Activated CD4-positive, alpha-beta T cell treated with anti-CD3 and anti-CD28 coated beads, Interleukin-2, amount 50 U/mL, for 4 hours (primary cell): ENCODE results near the gene ABCA4.

Experiments used
- DNase-seq, 2 experiments: peaks; one replicate each; pipeline ENCODE4 v3.0.0-alpha.2; 2020

Gene ABCA4

DNA sequence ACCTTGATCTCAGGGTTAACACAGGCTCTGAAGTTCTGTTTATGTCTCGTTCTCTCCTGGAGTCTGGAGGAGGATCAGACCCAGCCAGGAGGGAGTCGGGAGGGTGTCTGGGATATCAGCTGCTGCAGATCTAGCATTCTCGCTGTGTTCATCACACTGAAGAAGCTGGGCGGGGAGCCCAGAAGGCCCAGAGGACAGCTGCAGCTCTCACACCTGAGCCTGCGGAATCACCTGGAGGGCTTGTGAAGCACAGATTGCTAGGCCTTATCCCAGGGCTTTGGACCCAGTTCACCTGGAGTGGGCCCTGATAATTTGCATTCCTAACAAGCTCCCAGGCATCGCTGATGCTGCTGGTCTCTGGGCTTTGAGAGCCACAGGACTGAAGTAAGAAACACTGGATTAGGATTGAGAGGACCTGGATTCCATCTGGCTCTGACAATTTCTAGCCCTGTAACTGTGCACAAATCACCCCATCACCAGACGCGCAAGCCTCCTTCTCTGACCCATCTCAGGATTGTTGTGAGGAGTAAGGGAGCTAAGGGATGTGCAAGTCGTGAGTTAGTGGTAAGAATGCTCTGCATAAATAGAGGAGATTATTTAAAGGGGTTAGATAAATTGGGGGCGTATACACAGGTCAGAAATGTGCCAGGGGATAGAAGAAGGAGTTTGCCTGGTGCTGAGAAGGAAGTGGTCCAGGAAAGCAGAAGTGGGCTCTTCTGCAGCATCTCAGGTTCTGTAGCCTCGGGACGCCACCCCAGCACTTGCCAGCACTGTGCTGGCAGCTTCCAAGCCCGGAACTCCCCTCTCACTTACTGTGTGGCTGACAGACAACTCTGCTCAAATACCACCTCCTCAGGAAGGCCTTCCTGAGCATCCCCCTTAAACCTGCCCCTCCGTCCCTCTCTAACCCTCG, 19.1 kb downstream of the ABCA4 start:
- DNase-seq, result no peak

DNA sequence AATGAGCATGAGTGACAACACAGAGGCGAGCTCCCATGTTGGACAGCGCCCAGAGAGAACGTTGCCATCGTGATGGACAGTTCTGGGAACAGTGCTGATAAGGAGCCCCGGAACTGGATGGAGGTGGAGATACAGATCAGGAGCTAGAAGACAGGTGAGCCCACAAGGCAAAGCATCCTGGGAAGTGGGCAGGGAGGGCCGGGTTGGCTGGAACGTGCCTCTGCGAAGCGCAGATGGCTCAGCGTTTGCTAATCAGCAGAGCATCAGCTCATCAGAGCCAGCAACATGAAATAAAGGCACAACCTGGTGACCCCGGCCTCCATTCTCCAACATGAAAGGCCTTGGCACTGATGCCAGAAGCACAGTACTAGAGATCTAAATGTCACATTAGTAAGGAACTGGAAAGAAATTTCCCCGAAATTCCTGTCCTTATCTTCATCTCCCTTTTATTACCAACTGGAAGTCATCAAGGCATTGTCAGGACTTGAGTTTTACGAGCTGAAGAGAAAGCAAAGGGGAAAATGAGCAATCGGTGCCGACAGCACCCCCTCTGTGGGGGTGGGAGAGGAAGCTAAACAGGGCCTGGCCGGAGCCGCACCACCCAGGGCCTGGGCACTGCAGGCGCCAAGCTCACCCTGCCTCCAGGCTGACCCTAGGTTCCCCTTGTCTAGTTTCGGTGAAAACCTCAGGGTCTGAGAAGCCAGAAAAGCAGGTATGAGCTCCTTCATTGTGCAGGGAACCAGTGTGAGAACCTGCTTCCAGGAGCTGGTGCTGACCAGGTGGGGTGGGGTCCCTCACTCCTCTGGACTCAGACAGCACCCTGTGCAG, 19.9 kb downstream of the ABCA4 start:
- no peak for DNase-seq

DNA sequence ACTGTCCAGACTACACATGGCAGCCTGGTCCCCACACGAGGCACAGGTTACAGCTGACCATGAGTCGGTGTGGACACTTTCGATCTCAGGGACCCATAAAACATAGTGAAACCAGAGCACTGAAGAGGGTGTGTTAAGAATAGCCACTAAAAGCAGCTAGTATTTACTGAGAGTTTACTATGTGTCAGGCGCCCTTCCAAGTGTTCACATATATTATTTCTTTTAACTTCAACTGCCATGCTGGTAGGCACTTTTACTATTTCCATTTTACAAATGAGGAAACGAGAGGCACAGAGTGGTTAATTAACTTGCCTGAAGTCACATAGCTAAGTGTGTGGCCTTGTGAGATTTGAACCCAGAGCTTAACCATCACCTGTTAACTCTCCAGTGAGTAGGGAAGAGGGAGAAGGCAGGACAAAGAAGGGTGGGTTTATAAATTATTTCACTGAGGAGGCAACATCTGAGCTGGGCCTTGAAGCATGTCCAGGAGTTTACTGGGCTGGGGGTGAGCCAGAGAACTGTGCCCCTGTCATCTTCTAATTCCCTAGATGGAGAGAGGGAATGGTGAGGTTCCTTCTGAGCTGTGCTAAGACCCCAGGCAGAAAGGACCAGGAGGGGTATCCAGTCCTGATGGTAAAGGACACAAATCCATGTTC, 20.7 kb downstream of the ABCA4 start:
- DNase-seq, result no peak

DNA sequence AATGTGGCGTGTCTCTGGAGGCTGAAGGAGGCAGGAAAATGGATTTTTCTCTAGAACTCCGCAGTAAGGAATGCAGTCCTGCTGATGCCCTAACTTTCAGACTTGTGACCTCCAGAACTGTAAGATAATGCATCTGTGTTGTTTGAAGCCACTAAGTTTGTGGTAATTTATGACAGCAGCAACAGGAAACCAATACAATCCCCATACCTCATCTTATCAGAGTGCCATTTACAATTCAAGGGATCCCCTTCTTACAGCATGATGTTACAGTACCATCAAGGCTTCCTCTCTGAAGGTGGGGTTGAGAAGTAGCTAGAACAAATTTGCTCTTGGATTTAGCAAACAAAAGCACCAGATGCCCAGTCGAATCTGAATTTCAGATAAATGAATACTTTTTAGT, 21.6 kb downstream of the ABCA4 start:
- no peak for DNase-seq

GRCh38 chr1:94098585-94099111, 22.3 kb downstream of the ABCA4 start:
- no peak for DNase-seq

- DNase-seq, result no peak
These were observed 24.0 kb downstream of the ABCA4 start for GRCh38 chr1:94096797-94097549.

DNA sequence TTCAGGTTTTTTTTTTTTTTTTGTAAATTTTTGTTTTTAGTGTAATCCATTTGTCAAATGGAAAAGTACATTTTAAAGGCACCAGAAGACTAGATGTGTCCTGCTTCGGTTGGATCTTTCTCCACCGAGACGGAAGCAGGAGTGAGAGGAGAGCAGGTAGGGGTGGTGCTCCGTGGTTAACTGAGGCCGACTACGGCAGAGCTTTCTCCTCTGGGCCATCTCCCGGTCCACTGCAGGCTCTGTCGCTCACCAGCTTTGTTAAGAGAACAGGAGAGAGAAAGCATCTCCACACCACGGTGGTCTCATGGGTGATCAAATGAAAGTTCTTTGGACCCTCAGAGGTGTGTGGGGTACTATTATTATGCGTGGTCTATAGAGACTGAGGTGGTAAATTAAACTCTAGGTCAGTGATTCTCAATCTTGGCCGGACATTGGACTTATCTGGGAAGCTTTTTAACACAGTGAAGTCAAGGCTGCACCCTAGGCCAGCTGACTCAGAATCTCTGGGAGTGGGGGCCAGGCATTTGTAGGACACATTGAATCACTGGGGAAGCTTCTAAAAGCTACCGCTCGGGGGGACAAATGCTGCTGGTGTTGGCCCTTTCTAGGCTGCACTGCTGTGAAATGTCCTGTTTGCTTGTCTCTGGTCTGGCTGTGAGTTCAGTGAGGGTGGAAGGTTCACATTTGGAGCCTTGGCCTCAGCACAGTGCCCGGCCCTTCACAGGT, 25.0 kb downstream of the ABCA4 start:
- no peak for DNase-seq

- DNase-seq, result no peak
These were observed 25.8 kb downstream of the ABCA4 start for GRCh38 chr1:94095112-94095637.

DNA sequence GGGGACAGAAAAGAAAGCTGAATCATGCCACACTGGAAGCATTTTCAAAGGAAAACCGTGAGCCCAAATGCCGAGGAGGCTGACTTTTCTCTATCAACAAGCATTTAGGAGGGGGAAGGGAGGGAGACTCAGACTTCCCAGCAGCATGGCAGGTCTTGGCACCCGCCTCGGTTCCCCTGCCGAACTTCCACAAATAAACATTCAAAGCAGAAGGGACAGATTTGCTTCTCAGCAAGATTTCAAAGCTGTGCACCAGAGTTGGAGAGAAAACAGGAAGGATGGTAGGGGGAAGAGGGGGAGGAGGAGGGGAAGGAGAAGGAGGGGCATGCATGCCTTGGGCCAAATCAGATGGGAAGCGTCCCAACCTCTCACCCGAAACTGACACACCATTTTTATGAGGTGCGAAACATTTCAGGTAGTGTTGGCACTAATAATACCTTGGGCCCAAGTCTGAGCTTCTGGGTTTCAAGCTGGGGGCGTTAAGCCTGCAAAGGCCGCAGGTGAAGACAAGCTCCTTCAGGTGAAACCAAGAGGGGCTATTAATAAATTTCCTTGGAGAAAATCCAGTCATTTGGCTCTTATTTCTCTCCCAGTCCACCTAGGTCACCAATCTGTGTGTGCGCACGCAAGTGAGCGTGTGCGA, 26.4 kb downstream of the ABCA4 start:
- DNase-seq, result no peak

DNA sequence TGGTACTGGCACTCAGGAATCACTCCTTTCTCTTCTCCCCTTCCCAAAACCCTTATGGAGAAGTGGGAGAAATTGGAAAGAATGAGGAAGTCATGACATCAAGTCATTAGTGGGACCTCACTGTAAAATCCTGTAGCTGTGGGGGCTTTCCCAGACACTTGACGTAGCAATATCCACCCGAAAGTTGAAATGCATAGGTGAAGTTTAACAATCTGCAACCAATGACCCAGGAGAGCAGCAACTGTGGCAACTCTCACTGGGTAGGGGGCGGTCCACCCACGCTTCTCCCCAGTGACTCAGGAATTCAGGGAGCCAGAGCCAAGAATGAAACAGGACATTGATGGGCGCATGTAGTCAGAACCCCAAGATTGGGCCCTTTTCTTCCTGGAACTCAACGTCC, 27.0 kb downstream of the ABCA4 start:
- no peak for DNase-seq

GRCh38 chr1:94093396-94093795, 27.6 kb downstream of the ABCA4 start:
- DNase-seq, result no peak

GRCh38 chr1:94092210-94092613, 28.7 kb downstream of the ABCA4 start:
- DNase-seq, result no peak

DNA sequence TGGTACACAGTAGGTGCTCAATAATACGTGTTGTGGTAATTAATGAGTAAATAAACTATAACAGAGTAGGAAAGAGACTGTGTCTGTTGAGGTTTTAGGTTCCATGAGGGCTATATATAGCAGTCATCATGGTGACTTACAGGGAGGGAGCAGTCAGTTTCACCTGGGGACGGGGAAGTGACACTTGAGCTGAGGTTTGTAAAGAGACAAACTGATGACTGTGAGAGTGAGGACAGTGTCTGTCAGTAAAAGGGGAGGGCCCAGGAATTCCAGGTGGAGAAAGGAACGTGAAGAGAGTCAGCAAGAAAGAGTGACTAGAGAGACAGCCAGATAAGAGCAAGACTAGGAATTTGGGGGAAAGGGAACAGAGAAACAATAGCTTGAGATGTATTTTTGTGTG, 30.2 kb downstream of the ABCA4 start:
- DNase-seq, result no peak

DNA sequence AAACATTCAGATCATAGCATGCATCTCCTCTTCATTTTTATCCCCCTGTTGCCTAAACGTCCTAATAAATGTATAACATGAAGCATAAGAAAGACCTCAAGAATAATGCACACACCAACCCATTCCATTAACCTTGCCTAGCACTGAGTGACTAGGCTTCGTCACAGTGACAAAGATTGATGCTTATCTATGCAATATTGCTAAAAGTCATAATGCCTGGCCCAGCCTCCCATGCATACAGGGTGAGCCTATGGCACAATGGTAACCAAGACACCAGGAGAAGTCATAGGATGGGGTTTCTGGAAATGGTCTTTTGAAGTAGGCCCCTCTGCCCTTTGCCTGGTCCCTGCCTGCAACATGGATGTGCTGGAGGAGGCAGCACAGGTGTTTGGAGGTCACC, 33.8 kb downstream of the ABCA4 start:
- no peak for DNase-seq

DNA sequence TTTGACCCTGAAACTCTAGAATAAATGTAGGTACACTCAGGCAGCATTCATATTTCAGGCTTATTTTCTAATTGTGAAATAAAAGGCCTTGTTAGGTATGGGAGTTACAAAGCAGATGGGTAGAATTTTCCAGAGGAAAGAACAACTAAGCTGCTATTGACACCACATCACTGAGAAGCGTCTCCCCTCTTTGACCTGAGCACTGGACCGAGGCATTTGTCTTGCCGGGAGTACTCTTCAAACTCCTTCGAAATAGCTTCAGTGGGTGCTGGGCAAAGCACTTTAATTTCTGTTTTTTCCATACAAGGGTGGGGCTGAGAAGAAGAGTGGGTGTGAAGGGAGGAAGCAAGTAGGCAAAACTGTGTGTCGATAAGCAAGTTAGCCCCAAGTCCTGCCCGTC, 36.4 kb downstream of the ABCA4 start:
- DNase-seq, result no peak

GRCh38 chr1:94084085-94084484, 36.9 kb downstream of the ABCA4 start:
- DNase-seq, result no peak

- DNase-seq, result no peak
These were observed 37.3 kb downstream of the ABCA4 start for GRCh38 chr1:94083681-94084080.

DNA sequence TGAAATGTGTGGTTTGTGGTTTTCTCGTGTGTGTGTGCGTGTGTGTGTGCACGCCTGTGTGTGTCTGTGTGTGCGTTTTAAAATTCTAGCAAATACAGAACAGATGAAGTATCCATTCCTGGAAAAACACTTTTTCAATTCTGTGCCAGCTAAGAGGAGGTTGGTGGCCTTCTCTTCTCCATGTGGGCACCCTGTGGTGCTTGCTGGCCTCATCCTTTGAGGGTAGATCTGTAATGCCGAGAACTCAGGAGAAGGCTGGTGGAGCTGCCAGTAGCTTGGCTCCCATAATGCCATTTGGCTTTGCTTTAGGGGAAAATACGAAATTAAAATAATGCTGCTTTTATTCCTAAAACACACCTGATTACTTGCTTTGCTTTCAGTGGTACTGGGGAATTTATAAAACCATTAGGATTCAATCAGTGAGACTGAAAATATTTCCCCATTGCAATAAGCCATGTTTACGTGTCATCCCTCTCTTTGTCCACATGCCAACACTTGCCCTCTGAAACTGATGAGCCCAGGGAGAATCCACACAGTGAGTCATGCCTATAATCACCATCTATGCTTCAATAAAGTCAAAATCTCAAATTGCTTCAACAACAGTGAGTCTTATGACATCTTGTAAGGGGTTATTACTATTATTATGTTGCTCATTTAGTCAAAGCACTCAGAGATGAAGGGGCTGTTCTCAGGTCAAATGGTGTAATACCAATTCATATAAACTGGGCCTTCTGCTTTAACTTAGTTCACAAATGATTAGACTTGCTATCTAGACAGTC, 39.2 kb downstream of the ABCA4 start:
- DNase-seq, result no peak

DNA sequence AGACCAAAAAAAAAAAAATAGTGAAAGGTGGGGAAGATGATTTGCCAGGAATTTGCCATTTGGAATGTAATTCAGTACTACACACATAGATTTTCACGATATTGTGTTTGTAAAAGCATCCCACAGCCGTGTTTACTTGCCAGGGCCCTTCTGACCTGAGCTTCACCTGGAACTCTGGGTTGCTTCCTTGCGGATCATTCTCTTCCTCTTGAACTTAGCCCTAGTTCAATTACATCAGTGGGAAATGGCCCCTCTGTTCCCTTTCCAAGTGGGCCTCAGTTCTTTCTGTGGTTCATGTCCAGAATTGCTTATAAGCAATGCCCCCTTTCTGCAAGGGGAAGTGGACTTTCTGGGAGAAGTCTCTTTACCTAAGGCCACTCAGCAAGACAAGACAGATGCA, 41.0 kb downstream of the ABCA4 start:
- no peak for DNase-seq
